ENCODE data around the gene KCNQ1. TPM values are rescaled to one million over a fixed set of nuclear protein-coding genes. Genes with fewer than 3 reads are reported as not detected.

Gene KCNQ1
- total RNA-seq, 2 experiments from 2014 or later: 8.7 to 9.5 TPM

GRCh38 chr11:2799881-2800654 lies 355.3 kb downstream of the KCNQ1 start:
- ChIA-PET POLR2A (no interaction called here), CTCF (interaction anchor here (1.8 kb wide), 1 partner anchor 88 kb away, joined by 4 read pairs; no protein-coding TSS in a partner anchor)
- H3K4me3 Mint-ChIP-seq: no peak overlapping the region
- no peaks in the 10 kb centered on the region for H3K4me1 Mint-ChIP-seq (ENCODE audit: low read depth)
- TF ChIP-seq CTCF (IDR thresholded peaks at IDR 0.05): no peak
- H3K27me3 Mint-ChIP-seq: no peaks in the 10 kb centered on the region
- ATAC-seq: no peak
- H3K36me3 Mint-ChIP-seq (ENCODE audit: low read depth): no peaks in the 10 kb centered on the region
- no peaks in the 10 kb centered on the region for H3K9me3 Mint-ChIP-seq
- no peak overlapping the region for H3K27ac Mint-ChIP-seq
- intact Hi-C loops (cut with micrococcal nuclease): no loop called here
- no peak for DNase-seq

DNA sequence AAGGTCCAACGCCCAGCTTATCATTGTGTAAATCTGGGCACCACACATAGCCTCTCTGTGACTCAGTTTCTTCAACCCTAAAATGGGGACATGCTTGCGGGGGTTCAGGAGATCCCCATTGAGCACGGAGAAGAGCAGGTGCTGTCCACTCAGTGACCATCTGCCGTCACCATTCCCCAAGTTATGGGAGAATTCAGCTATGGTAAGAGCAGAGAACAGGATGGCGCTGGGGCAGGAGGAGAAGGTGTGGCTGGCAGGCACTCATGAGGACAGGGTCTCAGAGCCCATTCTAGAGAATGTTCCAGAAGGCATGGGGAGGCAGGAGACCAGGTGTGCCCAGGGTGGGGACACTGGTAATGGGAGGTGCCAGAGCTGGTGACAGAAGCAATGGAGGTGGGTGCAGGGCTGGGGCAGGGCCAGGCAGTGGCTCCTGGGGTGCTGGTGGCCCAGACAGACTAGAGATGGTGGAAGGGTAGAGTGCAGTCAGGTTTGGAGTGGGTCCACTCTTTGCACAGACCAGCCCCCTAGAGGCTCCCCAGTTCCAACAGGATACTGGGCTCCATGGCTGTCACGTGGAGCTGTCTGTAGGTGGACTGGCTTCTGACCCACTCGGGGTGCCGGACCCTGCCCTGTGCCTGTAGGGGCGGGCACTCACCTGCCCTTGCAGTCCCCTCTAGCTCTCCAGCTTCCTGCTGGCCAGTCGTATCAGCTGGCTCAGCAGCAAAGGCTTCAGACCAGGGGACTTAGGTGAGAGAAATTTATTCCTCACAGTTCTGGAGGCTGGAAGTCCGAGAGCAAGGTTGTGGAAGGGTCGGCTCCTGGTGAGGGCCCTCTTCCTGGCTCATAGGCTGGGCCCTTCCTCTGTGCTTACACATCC lies 356.1 kb downstream of the KCNQ1 start:
- Mint-ChIP-seq H3K27ac (no peak overlapping the region), H3K9me3 (no peaks in the 10 kb centered on the region), H3K27me3 (no peaks in the 10 kb centered on the region), H3K4me3 (no peak overlapping the region), H3K4me1 (ENCODE audit: low read depth) (no peaks in the 10 kb centered on the region), H3K36me3 (ENCODE audit: low read depth) (no peaks in the 10 kb centered on the region)
- TF ChIP-seq CTCF (IDR thresholded peaks at IDR 0.05): no peak
- ChIA-PET CTCF (interaction anchor here (1.8 kb wide), 1 partner anchor 87 kb away, joined by 4 read pairs; no protein-coding TSS in a partner anchor), POLR2A (no interaction called here)
- DNase-seq (no peak), ATAC-seq (no peak)
- intact Hi-C loops (cut with micrococcal nuclease): no loop called here

- ATAC-seq (no peak), DNase-seq (no peak)
- Mint-ChIP-seq H3K4me1 (ENCODE audit: low read depth) (no peaks in the 10 kb centered on the region), H3K4me3 (no peak overlapping the region), H3K27ac (no peak overlapping the region), H3K27me3 (no peaks in the 10 kb centered on the region), H3K36me3 (ENCODE audit: low read depth) (no peaks in the 10 kb centered on the region), H3K9me3 (no peaks in the 10 kb centered on the region)
- POLR2A ChIA-PET: no interaction called here
- no peak for TF ChIP-seq CTCF (IDR thresholded peaks at IDR 0.05)
- CTCF ChIA-PET: interaction anchor here (1.8 kb wide), 1 partner anchor 86 kb away, joined by 4 read pairs; no protein-coding TSS in a partner anchor
- intact Hi-C loops (cut with micrococcal nuclease): no loop called here
Measured at GRCh38 chr11:2801711-2802388, 357.0 kb downstream of the KCNQ1 start.

- CTCF ChIA-PET: no interaction called here
- no peaks in the 10 kb centered on the region for H3K4me1 Mint-ChIP-seq (ENCODE audit: low read depth)
- DNase-seq: no peak
Measured at GRCh38 chr11:2802389-2803185, 357.8 kb downstream of the KCNQ1 start.

More at GRCh38 chr11:2802389-2803185, 357.8 kb downstream of the KCNQ1 start:
- Mint-ChIP-seq H3K27ac (no peak overlapping the region), H3K27me3 (no peaks in the 10 kb centered on the region), H3K4me3 (no peak overlapping the region), H3K36me3 (ENCODE audit: low read depth) (no peaks in the 10 kb centered on the region), H3K9me3 (no peaks in the 10 kb centered on the region)
- POLR2A ChIA-PET: no interaction called here
- no peak for TF ChIP-seq CTCF (IDR thresholded peaks at IDR 0.05)
- ATAC-seq: no peak
- intact Hi-C loops (cut with micrococcal nuclease): no loop called here

Data from activated CD8-positive, alpha-beta T cell treated with anti-CD3 and anti-CD28 coated beads for 36 hours (primary cell).